Thyroid gland (tissue), 4 donors: ENCODE data around the gene MTCH2. TPM values are rescaled to one million over a fixed set of nuclear protein-coding genes. Genes with fewer than 3 reads are reported as not detected.
A peak's percentile ranks its signal among the peaks of the same experiment; 100 is the strongest.

Source experiments
- DNase-seq, 2 donors: peaks; one replicate each; pipeline ENCODE4 v3.0.0-alpha.2; 2019
- H3K27ac ChIP-seq, 3 donors: fragments of 200-600 bp; sonication (generic); 1 replicate in 2 of 3; 2 replicates in 1 of 3; pipeline ENCODE4 v1.5.1; 2016 to 2019; ENCODE audit warnings: mild to moderate bottlenecking in 1 of 3, moderate library complexity in 1 of 3
- H3K27me3 ChIP-seq: fragments of 200-600 bp; sonication (generic); one replicate; pipeline ENCODE4 v1.5.1; 2019
- H3K36me3 ChIP-seq, 2 donors: fragments of 200-600 bp; sonication (generic); one replicate each; pipeline ENCODE4 v1.5.1; 2016 to 2019
- H3K4me1 ChIP-seq, 2 donors: fragments of 200-600 bp; sonication (generic); one replicate each; pipeline ENCODE4 v1.5.1; 2017 to 2019
- H3K4me3 ChIP-seq, 3 donors: fragments of 200-600 bp; sonication (generic); replicated peaks in 1 of 3; 1 replicate in 2 of 3; 2 replicates in 1 of 3; pipeline ENCODE4 v1.5.1; 2016; ENCODE audit warnings: mild to moderate bottlenecking in 1 of 3
- H3K9me3 ChIP-seq: fragments of 200-600 bp; sonication (generic); one replicate; pipeline ENCODE4 v1.5.1; 2017
- POLR2A ChIP-seq, 2 donors: fragments of 450-650 bp; IDR thresholded peaks; one replicate each; pipeline ENCODE4 v1.6.1; 2017; ENCODE audit warnings: antibody characterized with exemption in 2 of 2, mild to moderate bottlenecking in 2 of 2, moderate library complexity in 1 of 2
- WGBS, 2 donors: methylation state at CpG; one replicate each; pipeline ENCODE4 v1.1.5; 2017; 5-methylcytosine and 5-hydroxymethylcytosine counted together
- intact Hi-C: fragments of 100-400 bp; cut with DNase I; formaldehyde crosslinking; loops from one replicate; pipeline ENCODE4 v1.15.1; 2023
- total RNA-seq, 4 donors: library from RNA; depleted of rRNA; stranded (reverse); fragments of >200 nt; gene quantifications; one replicate each; pipeline ENCODE4 v1.2.3, GENCODE V29; 2016
- TF ChIP-seq, protein P1 (sequence below), 6 experiments: fragments of 200-600 bp in 3 of 6; fragments of 450-650 bp in 3 of 6; sonication (generic) in 3 of 6; IDR thresholded peaks; one replicate each; pipeline ENCODE4 v1.5.1; 2016 to 2019; ENCODE audit warnings: antibody characterized with exemption in 6 of 6, mild to moderate bottlenecking in 2 of 6, inconsistent platforms in 1 of 6, moderate library complexity in 1 of 6

Gene MTCH2
- total RNA-seq, 4 donors from 2014 or later: 70.3 to 126 (median 82.2) TPM

DNA sequence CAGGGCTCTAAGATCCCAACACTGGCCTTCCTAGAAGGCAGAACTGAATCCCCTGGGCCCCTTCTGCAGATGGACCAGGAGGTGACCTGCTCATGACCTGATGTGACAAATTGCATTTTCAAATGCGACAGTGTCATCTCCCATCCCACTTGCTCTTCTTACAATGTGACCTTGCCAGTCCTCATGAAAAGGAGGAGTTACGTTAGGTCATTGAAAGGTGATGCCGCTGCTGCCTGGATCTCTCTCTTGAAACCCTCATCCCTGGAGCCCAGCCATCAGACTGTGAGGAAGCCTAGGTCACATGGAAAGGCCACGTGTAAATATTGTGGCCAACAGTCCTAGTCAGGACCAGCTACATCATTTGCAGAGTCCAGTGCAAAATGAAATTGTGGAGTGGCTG is 42.5 kb downstream of the MTCH2 start:
- no peaks in the 10 kb centered on the region for H3K27me3 ChIP-seq
- WGBS, 2 donors: 60 to 62% methylated on average over 4 of the region's 4 CpGs
- TF ChIP-seq POLR2A (IDR thresholded peaks at IDR 0.05): no peak
- H3K27ac ChIP-seq: no peak overlapping the region
- H3K4me1 ChIP-seq: peaks cover 2 to 6% of the 10 kb centered on the region in 2 donors
- intact Hi-C loops: no loop called here
- DNase-seq: no peak
- H3K4me3 ChIP-seq: no peak overlapping the region
- no peaks in the 10 kb centered on the region for H3K36me3 ChIP-seq
- H3K9me3 ChIP-seq: no peaks in the 10 kb centered on the region

GRCh38 chr11:47595967-47596366 is 46.4 kb downstream of the MTCH2 start:
- Histone ChIP-seq H3K9me3 (no peaks in the 10 kb centered on the region), H3K4me1 (peaks cover 14 to 18% of the 10 kb centered on the region in 2 donors), H3K27me3 (no peaks in the 10 kb centered on the region), H3K27ac (no peak overlapping the region), H3K4me3 (no peak overlapping the region), H3K36me3 (no peaks in the 10 kb centered on the region)
- intact Hi-C loops: no loop called here
- TF ChIP-seq, protein P1, sequence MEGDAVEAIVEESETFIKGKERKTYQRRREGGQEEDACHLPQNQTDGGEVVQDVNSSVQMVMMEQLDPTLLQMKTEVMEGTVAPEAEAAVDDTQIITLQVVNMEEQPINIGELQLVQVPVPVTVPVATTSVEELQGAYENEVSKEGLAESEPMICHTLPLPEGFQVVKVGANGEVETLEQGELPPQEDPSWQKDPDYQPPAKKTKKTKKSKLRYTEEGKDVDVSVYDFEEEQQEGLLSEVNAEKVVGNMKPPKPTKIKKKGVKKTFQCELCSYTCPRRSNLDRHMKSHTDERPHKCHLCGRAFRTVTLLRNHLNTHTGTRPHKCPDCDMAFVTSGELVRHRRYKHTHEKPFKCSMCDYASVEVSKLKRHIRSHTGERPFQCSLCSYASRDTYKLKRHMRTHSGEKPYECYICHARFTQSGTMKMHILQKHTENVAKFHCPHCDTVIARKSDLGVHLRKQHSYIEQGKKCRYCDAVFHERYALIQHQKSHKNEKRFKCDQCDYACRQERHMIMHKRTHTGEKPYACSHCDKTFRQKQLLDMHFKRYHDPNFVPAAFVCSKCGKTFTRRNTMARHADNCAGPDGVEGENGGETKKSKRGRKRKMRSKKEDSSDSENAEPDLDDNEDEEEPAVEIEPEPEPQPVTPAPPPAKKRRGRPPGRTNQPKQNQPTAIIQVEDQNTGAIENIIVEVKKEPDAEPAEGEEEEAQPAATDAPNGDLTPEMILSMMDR (IDR thresholded peaks at IDR 0.05): no peak
- no peak for TF ChIP-seq POLR2A (IDR thresholded peaks at IDR 0.05)
- 94 to 100% methylated on average over 1 of the region's 1 CpG for WGBS, 2 donors
- no peak for DNase-seq

- Histone ChIP-seq H3K4me1 (peaks cover 14 to 18% of the 10 kb centered on the region in 2 donors), H3K36me3 (no peaks in the 10 kb centered on the region), H3K4me3 (no peak overlapping the region), H3K27ac (no peak overlapping the region), H3K27me3 (no peaks in the 10 kb centered on the region), H3K9me3 (no peaks in the 10 kb centered on the region)
- peak; percentile 81 to 88 for DNase-seq
- TF ChIP-seq POLR2A (IDR thresholded peaks at IDR 0.05): no peak
- TF ChIP-seq, protein P1 (IDR thresholded peaks at IDR 0.05): no peak
- WGBS, 2 donors: 34 to 43% methylated on average over 7 of the region's 7 CpGs
- intact Hi-C loops: no loop called here
Measured at GRCh38 chr11:47595029-47595428, 47.3 kb downstream of the MTCH2 start.

DNA sequence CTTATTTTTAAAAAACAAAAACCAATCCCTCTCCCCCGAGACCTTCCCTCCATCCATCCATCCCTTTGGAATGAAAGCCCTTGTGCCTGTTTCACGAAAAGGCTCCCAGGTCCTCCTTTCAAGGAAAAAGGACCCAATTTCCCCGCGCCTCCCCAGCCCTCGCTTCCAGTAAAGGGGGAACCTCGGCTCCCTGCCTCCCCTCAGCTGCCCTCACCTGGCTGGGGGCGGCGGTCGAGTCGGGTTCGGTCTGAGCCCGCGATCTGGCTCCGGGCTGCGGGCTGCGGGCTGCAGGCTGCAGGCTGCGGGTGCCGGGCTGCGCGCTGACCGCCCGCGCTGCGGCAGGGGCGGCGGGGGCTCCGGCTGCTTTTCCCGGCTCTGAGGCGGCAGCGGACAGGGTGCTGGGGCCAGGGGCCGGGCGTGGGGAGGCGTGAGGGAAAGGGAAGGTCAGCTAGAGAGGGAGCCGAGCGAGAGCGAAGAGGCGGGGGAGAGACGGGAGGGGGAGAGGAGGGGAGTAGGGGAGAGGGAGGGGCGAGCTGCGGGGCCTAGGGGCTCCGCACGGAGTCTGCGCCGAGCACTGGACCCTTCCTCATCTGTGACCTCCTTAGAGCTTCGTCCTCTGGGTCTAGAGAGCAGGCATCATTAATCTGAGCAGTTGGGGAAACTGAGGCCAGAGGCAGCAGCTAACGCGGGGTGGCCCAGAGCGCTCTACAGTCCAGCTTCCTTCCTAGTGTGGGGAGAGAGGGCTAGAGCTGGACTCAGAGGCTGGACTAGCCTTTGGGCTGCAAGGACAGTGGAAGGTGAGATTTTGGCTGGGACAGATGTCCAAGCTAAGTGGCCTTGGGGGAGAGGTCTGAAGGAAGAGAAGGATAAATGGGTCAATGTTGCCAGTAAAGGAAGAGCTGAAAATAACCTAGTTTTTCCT is 48.2 kb downstream of the MTCH2 start, which contains the start of gene C1QTNF4:
Gene C1QTNF4 (minus strand): TSS at position 478 of the 922 bp plus-strand sequence. CDS start 3,601 bp downstream, outside the sequence.
- intact Hi-C loops: no loop called here
- Histone ChIP-seq H3K4me3 (peak within 1 kb of the TSS in 1 of 3 donors; percentile 18), H3K27ac (no peak within 1 kb of the TSS), H3K4me1 (peaks cover 14 to 18% of the 10 kb centered on the region in 2 donors), H3K27me3 (peaks cover 5% of the 10 kb centered on the region), H3K36me3 (no peaks in the 10 kb centered on the region), H3K9me3 (no peaks in the 10 kb centered on the region)
- DNase-seq: no peak
- WGBS, 2 donors: 6 to 7% methylated on average over 24 to 28 of the region's 48 CpGs
- TF ChIP-seq, protein P1 (IDR thresholded peaks at IDR 0.05): no peak
- TF ChIP-seq POLR2A (IDR thresholded peaks at IDR 0.05): no peak

- no peak for DNase-seq
- Histone ChIP-seq H3K4me3 (peak overlapping the region in 1 of 3 donors; percentile 18), H3K27ac (no peak overlapping the region), H3K27me3 (peaks cover 5% of the 10 kb centered on the region), H3K9me3 (no peaks in the 10 kb centered on the region), H3K4me1 (peaks cover 14 to 18% of the 10 kb centered on the region in 2 donors), H3K36me3 (no peaks in the 10 kb centered on the region)
- 16 to 19% methylated on average over 6 of the region's 6 CpGs for WGBS, 2 donors
- no peak for TF ChIP-seq POLR2A (IDR thresholded peaks at IDR 0.05)
- TF ChIP-seq, protein P1 (IDR thresholded peaks at IDR 0.05): no peak
- intact Hi-C loops: no loop called here
Measured at GRCh38 chr11:47593492-47593933, 48.8 kb downstream of the MTCH2 start.
